BE2C (cell line): ENCODE data around the gene TCN2.

Source experiments
- DNase-seq: peaks from one replicate; pipeline ENCODE4 v3.0.0-alpha.2; 2020
- H3K27me3 ChIP-seq: fragments of 250-450 bp; sonication (Bioruptor Pico); 2 replicates; pipeline ENCODE4 v1.5.1; 2020; ENCODE audit warnings: mild to moderate bottlenecking
- H3K36me3 ChIP-seq: fragments of 250-450 bp; sonication (Bioruptor Pico); 2 replicates; pipeline ENCODE4 v1.5.1; 2020; ENCODE audit warnings: mild to moderate bottlenecking
- H3K4me1 ChIP-seq: fragments of 250-450 bp; sonication (Bioruptor Pico); 2 replicates; pipeline ENCODE4 v1.5.1; 2020
- H3K4me3 ChIP-seq: 2 replicates; pipeline ENCODE4 v1.5.1; 2011; ENCODE audit warnings: low read depth, low read length
- H3K9me3 ChIP-seq: fragments of 250-450 bp; sonication (Bioruptor Pico); 2 replicates; pipeline ENCODE4 v1.5.1; 2020
- CTCF ChIP-seq: IDR thresholded peaks from 2 replicates; pipeline ENCODE4 v1.5.1; 2012; ENCODE audit warnings: mild to moderate bottlenecking, low read depth, low read length

Gene TCN2

GRCh38 chr22:30634471-30635233 is 27.7 kb downstream of the TCN2 start:
- H3K4me3 ChIP-seq: peak overlapping the region; percentile 72
- TF ChIP-seq CTCF: peak; percentile 95
- H3K27me3 ChIP-seq: no peaks in the 10 kb centered on the region
- H3K36me3 ChIP-seq: no peaks in the 10 kb centered on the region
- peaks cover 5% of the 10 kb centered on the region; the same call in 1 of the 2 replicates for H3K4me1 ChIP-seq
- H3K9me3 ChIP-seq: no peaks in the 10 kb centered on the region
- peak; percentile 86 for DNase-seq

GRCh38 chr22:30635273-30636225 is 28.6 kb downstream of the TCN2 start, which contains the start of gene SLC35E4:
SLC35E4 (plus strand) TSS chr22:30635781; CDS start chr22:30636451, 670 bp downstream.
- peak; percentile 43 for TF ChIP-seq CTCF
- no peaks in the 10 kb centered on the region for H3K27me3 ChIP-seq
- peaks cover 5% of the 10 kb centered on the region; the same call in 1 of the 2 replicates for H3K4me1 ChIP-seq
- no peaks in the 10 kb centered on the region for H3K9me3 ChIP-seq
- peak; percentile 99 for DNase-seq
- H3K4me3 ChIP-seq: peak within 1 kb of the TSS; percentile 75
- no peaks in the 10 kb centered on the region for H3K36me3 ChIP-seq

GRCh38 chr22:30636226-30637077 is 29.5 kb downstream of the TCN2 start:
- peak; percentile 30 for DNase-seq

GRCh38 chr22:30637701-30638114 is 30.7 kb downstream of the TCN2 start:
- H3K36me3 ChIP-seq: no peaks in the 10 kb centered on the region
- H3K9me3 ChIP-seq: no peaks in the 10 kb centered on the region
- no peak for TF ChIP-seq CTCF
- DNase-seq: no peak
- peaks cover 5% of the 10 kb centered on the region; the same call in 1 of the 2 replicates for H3K4me1 ChIP-seq
- H3K27me3 ChIP-seq: no peaks in the 10 kb centered on the region
- no peak overlapping the region for H3K4me3 ChIP-seq

More at GRCh38 chr22:30636226-30637077, 29.5 kb downstream of the TCN2 start:
- no peak for TF ChIP-seq CTCF
- Histone ChIP-seq H3K4me3 (peak overlapping the region; percentile 75), H3K27me3 (no peaks in the 10 kb centered on the region), H3K4me1 (peaks cover 5% of the 10 kb centered on the region; the same call in 1 of the 2 replicates), H3K9me3 (no peaks in the 10 kb centered on the region), H3K36me3 (no peaks in the 10 kb centered on the region)

GRCh38 chr22:30640361-30640760 is 33.4 kb downstream of the TCN2 start:
- H3K27me3 ChIP-seq: no peaks in the 10 kb centered on the region
- H3K4me1 ChIP-seq: 0 out of 2 replicates have a peak, but pooled peaks cover 3% of the 10 kb centered on the region
- TF ChIP-seq CTCF: no peak
- H3K9me3 ChIP-seq: no peaks in the 10 kb centered on the region
- no peaks in the 10 kb centered on the region for H3K36me3 ChIP-seq
- peak; percentile 34 for DNase-seq
- no peak overlapping the region for H3K4me3 ChIP-seq
